ENCODE results near the gene TMEM176B.
"Not testable (repeated sequence)": the region's sequence is repeated elsewhere in the genome, so short reads cannot be mapped to it uniquely, and the experiment has no call there.

TMEM176B gene

GRCh38 chr7:150788474-150789269 lies 11.5 kb downstream of the TMEM176B start:
- DNase-seq = no peak

GRCh38 chr7:150787321-150788281 lies 12.6 kb downstream of the TMEM176B start:
- no peak for DNase-seq

GRCh38 chr7:150784954-150785353 lies 15.2 kb downstream of the TMEM176B start:
- DNase-seq = no peak

GRCh38 chr7:150784120-150784736 lies 15.9 kb downstream of the TMEM176B start:
- no peak for DNase-seq

- DNase-seq = no peak
These were observed 18.2 kb downstream of the TMEM176B start for GRCh38 chr7:150781961-150782360.

- no peak for DNase-seq
These were observed 19.1 kb downstream of the TMEM176B start for GRCh38 chr7:150781103-150781502.

GRCh38 chr7:150780292-150780691 lies 19.9 kb downstream of the TMEM176B start:
- no peak for DNase-seq

- DNase-seq = peak; percentile 17 to 67 (median 62)
These were observed 21.3 kb downstream of the TMEM176B start for GRCh38 chr7:150778738-150779301.

- no peak for DNase-seq
These were observed 22.0 kb downstream of the TMEM176B start for GRCh38 chr7:150778014-150778737.

GRCh38 chr7:150774131-150774530 lies 26.0 kb downstream of the TMEM176B start:
- DNase-seq = not testable (repeated sequence)

- DNase-seq = no peak
These were observed 30.4 kb downstream of the TMEM176B start for GRCh38 chr7:150769768-150770167.

GRCh38 chr7:150766334-150766709 lies 33.8 kb downstream of the TMEM176B start:
- DNase-seq = no peak

GRCh38 chr7:150759479-150759878 lies 40.7 kb downstream of the TMEM176B start:
- DNase-seq = no peak

- DNase-seq = no peak
These were observed 43.3 kb downstream of the TMEM176B start for GRCh38 chr7:150756858-150757257.

- DNase-seq = no peak
These were observed 44.0 kb downstream of the TMEM176B start for GRCh38 chr7:150756166-150756565.

GRCh38 chr7:150755473-150756099 lies 44.6 kb downstream of the TMEM176B start:
- DNase-seq = peak in 2 of 4 experiments; percentile 27 to 54

- no peak for DNase-seq
These were observed 45.2 kb downstream of the TMEM176B start for GRCh38 chr7:150754951-150755350.

GRCh38 chr7:150753826-150754603 lies 46.1 kb downstream of the TMEM176B start:
- DNase-seq = no peak

GRCh38 chr7:150753239-150753638 lies 46.9 kb downstream of the TMEM176B start:
- no peak for DNase-seq

GRCh38 chr7:150751702-150752101 lies 48.5 kb downstream of the TMEM176B start:
- DNase-seq = no peak

- no peak for DNase-seq
These were observed 51.8 kb downstream of the TMEM176B start for GRCh38 chr7:150748376-150748775.

Measured in activated naive CD4-positive, alpha-beta T cell (primary cell).